K562 (cell line): ENCODE measurements around the gene RNF215. TPM values are rescaled to one million over a fixed set of nuclear protein-coding genes. Genes with fewer than 3 reads are reported as not detected.

Source experiments
- CBFA2T2 ChIP-seq: fragments of 450-650 bp; conservative IDR thresholded peaks from 2 replicates; pipeline ENCODE4 v1.6.1; 2017; ENCODE audit warnings: mild to moderate bottlenecking
- HDAC2 ChIP-seq: fragments of 450-650 bp; IDR thresholded peaks from 2 replicates; pipeline ENCODE4 v1.6.1; 2016; ENCODE audit warnings: mild to moderate bottlenecking
- HDAC8 ChIP-seq: fragments of 450-650 bp; IDR thresholded peaks from 2 replicates; pipeline ENCODE4 v1.6.1; 2016; ENCODE audit warnings: mild to moderate bottlenecking, missing genetic modification characterization, moderate library complexity, missing compliant biosample characterization
- SOX6 ChIP-seq: fragments of 450-650 bp; IDR thresholded peaks from 2 replicates; pipeline ENCODE4 v1.6.1; 2014; ENCODE audit warnings: mild to moderate bottlenecking
- TARDBP ChIP-seq: fragments of 450-650 bp; IDR thresholded peaks from 2 replicates; pipeline ENCODE4 v1.6.1; 2016
- ZNF140 ChIP-seq: fragments of 250-450 bp; sonication (Bioruptor Pico); IDR thresholded peaks from 2 replicates; pipeline ENCODE4 v1.8.0; 2021; ENCODE audit warnings: moderate library complexity, mild to moderate bottlenecking, inconsistent platforms
- ZNF584 ChIP-seq: fragments of 200-800 bp; sonication (Bioruptor generic); IDR thresholded peaks from 2 replicates; pipeline ENCODE4 v1.6.1; 2016; ENCODE audit warnings: low read depth, mild to moderate bottlenecking, missing genetic modification characterization, missing compliant biosample characterization
- ZNF764 ChIP-seq: fragments of 250-450 bp; sonication (Bioruptor Pico); IDR thresholded peaks from 2 replicates; pipeline ENCODE4 v1.4.0; 2020; ENCODE audit warnings: low read depth, mild to moderate bottlenecking, moderate library complexity
- ZNF830 ChIP-seq: fragments of 250-450 bp; sonication (Bioruptor Pico); IDR thresholded peaks from 2 replicates; pipeline ENCODE4 v1.5.0; 2021; ENCODE audit warnings: mild to moderate bottlenecking
- polyA plus RNA-seq, 8 experiments: library from polyadenylated mRNA; depleted of rRNA in 4 of 8; stranded (reverse) in 5 of 8; unstranded in 3 of 8; fragments of >200 nt; fragmentation: Nextera tagmentation in 2 of 8; fragmentation: Illumina TruSeq in 1 of 8; extraction: Ambion mirVana in 2 of 8; extraction: Trizol in 1 of 8; gene quantifications; 2 replicates each; pipeline versions ENCODE4 v1.2.1 to v1.2.3, GENCODE V29; 2011 to 2014; ENCODE audit warnings: inconsistent platforms in 1 of 8, missing spikeins in 1 of 8
- total RNA-seq, 7 experiments: library from RNA; depleted of rRNA in 6 of 7; stranded (reverse); fragments of >200 nt in 6 of 7; fragmentation: Illumina TruSeq in 2 of 7; extraction: Trizol in 2 of 7; gene quantifications; 2 replicates each; pipeline versions ENCODE4 v1.2.1 to v1.2.3, GENCODE V29; 2011 to 2021; ENCODE audit warnings: low replicate concordance in 1 of 7
- TF ChIP-seq, protein P1 (sequence below), 3 experiments: IDR thresholded peaks in 2 of 3; conservative IDR thresholded peaks in 1 of 3; 2 replicates each; pipeline ENCODE4 v1.5.1; 2011 to 2012; ENCODE audit warnings: low read length in 3 of 3, mild to moderate bottlenecking in 3 of 3, control low read depth in 2 of 3, improper control_type of control experiment in 1 of 3, inconsistent platforms in 1 of 3, low read depth in 1 of 3, mixed read lengths in 1 of 3, moderate library complexity in 1 of 3; ENCODE audit not compliant: insufficient read depth in 2 of 3
- TF ChIP-seq, protein P2 (sequence below): fragments of 450-650 bp; IDR thresholded peaks from 2 replicates; pipeline ENCODE4 v1.6.1; 2016; ENCODE audit warnings: mild to moderate bottlenecking, moderate library complexity
- TF ChIP-seq, protein P3 (sequence below): fragments of 250-450 bp; sonication (Bioruptor Pico); IDR thresholded peaks from 2 replicates; pipeline ENCODE4 v1.4.0; 2020; ENCODE audit warnings: mild to moderate bottlenecking, moderate library complexity, borderline replicate concordance

The RNF215 gene
- total and polyA plus RNA-seq, 9 of the 15 experiments (the other 6 are each of a cell fraction or from before 2014, with no cell fraction given), result 0.08 to 9.8 (median 2.7) TPM

DNA sequence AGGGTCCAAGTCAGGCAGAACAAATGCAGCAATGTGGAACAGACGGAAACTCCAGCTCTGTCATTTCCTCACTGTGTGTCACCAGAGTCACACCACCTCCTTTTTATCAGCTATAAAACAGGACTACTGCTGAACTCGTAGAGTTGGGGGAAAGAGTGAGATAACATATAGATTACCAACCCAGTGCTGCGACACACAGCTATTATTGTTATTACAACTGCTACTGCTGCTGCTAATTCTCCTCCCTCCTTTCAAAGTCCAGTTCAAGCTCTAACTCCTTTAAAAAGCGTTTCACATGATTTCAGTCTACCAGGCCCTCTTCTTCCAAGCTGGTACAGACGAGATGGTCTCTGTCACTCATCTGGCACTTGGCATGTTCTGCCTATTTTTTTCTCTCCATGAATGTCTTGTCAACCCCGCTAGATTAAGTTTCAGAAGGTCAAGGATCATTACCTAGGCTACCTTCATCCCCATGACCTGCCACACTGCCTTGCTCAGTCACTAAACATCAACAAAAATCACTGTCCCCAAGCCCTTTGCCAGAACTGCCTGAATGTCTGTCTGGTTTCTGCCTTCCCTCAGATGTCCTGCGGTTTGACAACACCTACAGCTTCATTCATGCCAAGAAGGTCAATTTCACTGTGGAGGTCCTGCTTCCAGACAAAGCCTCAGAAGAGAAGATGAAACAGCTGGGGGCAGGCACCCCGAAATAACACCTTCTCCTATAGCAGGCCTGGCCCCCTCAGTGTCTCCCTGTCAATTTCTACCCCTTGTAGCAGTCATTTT is 34.7 kb upstream of the RNF215 start (continued):
- TF ChIP-seq, protein P1, sequence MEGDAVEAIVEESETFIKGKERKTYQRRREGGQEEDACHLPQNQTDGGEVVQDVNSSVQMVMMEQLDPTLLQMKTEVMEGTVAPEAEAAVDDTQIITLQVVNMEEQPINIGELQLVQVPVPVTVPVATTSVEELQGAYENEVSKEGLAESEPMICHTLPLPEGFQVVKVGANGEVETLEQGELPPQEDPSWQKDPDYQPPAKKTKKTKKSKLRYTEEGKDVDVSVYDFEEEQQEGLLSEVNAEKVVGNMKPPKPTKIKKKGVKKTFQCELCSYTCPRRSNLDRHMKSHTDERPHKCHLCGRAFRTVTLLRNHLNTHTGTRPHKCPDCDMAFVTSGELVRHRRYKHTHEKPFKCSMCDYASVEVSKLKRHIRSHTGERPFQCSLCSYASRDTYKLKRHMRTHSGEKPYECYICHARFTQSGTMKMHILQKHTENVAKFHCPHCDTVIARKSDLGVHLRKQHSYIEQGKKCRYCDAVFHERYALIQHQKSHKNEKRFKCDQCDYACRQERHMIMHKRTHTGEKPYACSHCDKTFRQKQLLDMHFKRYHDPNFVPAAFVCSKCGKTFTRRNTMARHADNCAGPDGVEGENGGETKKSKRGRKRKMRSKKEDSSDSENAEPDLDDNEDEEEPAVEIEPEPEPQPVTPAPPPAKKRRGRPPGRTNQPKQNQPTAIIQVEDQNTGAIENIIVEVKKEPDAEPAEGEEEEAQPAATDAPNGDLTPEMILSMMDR (IDR thresholded peaks at IDR 0.05 in 2 of 3, conservative IDR thresholded peaks at IDR 0.05 in 1 of 3; ENCODE audit: insufficient read depth in 2 of 3, low read depth in 1 of 3, low read length in 3 of 3), result no peak; a peak in 1 of 6 replicates
- TF ChIP-seq HDAC2, result no peak
- no peak for TF ChIP-seq ZNF140 (CRISPR knock-in tag)
- TF ChIP-seq TARDBP, result no peak
- no peak for TF ChIP-seq ZNF584 (CRISPR knock-in tag)
- no peak for TF ChIP-seq HDAC8
- no peak for TF ChIP-seq ZNF764 (CRISPR knock-in tag)
- TF ChIP-seq, protein P2, sequence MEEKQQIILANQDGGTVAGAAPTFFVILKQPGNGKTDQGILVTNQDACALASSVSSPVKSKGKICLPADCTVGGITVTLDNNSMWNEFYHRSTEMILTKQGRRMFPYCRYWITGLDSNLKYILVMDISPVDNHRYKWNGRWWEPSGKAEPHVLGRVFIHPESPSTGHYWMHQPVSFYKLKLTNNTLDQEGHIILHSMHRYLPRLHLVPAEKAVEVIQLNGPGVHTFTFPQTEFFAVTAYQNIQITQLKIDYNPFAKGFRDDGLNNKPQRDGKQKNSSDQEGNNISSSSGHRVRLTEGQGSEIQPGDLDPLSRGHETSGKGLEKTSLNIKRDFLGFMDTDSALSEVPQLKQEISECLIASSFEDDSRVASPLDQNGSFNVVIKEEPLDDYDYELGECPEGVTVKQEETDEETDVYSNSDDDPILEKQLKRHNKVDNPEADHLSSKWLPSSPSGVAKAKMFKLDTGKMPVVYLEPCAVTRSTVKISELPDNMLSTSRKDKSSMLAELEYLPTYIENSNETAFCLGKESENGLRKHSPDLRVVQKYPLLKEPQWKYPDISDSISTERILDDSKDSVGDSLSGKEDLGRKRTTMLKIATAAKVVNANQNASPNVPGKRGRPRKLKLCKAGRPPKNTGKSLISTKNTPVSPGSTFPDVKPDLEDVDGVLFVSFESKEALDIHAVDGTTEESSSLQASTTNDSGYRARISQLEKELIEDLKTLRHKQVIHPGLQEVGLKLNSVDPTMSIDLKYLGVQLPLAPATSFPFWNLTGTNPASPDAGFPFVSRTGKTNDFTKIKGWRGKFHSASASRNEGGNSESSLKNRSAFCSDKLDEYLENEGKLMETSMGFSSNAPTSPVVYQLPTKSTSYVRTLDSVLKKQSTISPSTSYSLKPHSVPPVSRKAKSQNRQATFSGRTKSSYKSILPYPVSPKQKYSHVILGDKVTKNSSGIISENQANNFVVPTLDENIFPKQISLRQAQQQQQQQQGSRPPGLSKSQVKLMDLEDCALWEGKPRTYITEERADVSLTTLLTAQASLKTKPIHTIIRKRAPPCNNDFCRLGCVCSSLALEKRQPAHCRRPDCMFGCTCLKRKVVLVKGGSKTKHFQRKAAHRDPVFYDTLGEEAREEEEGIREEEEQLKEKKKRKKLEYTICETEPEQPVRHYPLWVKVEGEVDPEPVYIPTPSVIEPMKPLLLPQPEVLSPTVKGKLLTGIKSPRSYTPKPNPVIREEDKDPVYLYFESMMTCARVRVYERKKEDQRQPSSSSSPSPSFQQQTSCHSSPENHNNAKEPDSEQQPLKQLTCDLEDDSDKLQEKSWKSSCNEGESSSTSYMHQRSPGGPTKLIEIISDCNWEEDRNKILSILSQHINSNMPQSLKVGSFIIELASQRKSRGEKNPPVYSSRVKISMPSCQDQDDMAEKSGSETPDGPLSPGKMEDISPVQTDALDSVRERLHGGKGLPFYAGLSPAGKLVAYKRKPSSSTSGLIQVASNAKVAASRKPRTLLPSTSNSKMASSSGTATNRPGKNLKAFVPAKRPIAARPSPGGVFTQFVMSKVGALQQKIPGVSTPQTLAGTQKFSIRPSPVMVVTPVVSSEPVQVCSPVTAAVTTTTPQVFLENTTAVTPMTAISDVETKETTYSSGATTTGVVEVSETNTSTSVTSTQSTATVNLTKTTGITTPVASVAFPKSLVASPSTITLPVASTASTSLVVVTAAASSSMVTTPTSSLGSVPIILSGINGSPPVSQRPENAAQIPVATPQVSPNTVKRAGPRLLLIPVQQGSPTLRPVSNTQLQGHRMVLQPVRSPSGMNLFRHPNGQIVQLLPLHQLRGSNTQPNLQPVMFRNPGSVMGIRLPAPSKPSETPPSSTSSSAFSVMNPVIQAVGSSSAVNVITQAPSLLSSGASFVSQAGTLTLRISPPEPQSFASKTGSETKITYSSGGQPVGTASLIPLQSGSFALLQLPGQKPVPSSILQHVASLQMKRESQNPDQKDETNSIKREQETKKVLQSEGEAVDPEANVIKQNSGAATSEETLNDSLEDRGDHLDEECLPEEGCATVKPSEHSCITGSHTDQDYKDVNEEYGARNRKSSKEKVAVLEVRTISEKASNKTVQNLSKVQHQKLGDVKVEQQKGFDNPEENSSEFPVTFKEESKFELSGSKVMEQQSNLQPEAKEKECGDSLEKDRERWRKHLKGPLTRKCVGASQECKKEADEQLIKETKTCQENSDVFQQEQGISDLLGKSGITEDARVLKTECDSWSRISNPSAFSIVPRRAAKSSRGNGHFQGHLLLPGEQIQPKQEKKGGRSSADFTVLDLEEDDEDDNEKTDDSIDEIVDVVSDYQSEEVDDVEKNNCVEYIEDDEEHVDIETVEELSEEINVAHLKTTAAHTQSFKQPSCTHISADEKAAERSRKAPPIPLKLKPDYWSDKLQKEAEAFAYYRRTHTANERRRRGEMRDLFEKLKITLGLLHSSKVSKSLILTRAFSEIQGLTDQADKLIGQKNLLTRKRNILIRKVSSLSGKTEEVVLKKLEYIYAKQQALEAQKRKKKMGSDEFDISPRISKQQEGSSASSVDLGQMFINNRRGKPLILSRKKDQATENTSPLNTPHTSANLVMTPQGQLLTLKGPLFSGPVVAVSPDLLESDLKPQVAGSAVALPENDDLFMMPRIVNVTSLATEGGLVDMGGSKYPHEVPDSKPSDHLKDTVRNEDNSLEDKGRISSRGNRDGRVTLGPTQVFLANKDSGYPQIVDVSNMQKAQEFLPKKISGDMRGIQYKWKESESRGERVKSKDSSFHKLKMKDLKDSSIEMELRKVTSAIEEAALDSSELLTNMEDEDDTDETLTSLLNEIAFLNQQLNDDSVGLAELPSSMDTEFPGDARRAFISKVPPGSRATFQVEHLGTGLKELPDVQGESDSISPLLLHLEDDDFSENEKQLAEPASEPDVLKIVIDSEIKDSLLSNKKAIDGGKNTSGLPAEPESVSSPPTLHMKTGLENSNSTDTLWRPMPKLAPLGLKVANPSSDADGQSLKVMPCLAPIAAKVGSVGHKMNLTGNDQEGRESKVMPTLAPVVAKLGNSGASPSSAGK, result no peak
- peak; percentile 78 for TF ChIP-seq SOX6
- TF ChIP-seq CBFA2T2, result peak; percentile 83
- TF ChIP-seq, protein P3, sequence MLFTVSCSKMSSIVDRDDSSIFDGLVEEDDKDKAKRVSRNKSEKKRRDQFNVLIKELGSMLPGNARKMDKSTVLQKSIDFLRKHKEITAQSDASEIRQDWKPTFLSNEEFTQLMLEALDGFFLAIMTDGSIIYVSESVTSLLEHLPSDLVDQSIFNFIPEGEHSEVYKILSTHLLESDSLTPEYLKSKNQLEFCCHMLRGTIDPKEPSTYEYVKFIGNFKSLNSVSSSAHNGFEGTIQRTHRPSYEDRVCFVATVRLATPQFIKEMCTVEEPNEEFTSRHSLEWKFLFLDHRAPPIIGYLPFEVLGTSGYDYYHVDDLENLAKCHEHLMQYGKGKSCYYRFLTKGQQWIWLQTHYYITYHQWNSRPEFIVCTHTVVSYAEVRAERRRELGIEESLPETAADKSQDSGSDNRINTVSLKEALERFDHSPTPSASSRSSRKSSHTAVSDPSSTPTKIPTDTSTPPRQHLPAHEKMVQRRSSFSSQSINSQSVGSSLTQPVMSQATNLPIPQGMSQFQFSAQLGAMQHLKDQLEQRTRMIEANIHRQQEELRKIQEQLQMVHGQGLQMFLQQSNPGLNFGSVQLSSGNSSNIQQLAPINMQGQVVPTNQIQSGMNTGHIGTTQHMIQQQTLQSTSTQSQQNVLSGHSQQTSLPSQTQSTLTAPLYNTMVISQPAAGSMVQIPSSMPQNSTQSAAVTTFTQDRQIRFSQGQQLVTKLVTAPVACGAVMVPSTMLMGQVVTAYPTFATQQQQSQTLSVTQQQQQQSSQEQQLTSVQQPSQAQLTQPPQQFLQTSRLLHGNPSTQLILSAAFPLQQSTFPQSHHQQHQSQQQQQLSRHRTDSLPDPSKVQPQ, result no peak
- no peak for TF ChIP-seq ZNF830 (CRISPR knock-in tag)
